ENCODE results near the gene GSTM4.

GSTM4 gene

GRCh38 chr1:109655615-109656519, at the start of gene GSTM4:
Gene GSTM4 (plus strand): TSS chr1:109656099. CDS start chr1:109656390, 291 bp downstream.
- DNase-seq (ENCODE audit: low read depth in 2 of 2) = peak in 1 of 2 donors; percentile 35

GRCh38 chr1:109609881-109610280, 46.0 kb upstream of the GSTM4 start:
- no peak for DNase-seq (ENCODE audit: low read depth in 2 of 2)

DNA sequence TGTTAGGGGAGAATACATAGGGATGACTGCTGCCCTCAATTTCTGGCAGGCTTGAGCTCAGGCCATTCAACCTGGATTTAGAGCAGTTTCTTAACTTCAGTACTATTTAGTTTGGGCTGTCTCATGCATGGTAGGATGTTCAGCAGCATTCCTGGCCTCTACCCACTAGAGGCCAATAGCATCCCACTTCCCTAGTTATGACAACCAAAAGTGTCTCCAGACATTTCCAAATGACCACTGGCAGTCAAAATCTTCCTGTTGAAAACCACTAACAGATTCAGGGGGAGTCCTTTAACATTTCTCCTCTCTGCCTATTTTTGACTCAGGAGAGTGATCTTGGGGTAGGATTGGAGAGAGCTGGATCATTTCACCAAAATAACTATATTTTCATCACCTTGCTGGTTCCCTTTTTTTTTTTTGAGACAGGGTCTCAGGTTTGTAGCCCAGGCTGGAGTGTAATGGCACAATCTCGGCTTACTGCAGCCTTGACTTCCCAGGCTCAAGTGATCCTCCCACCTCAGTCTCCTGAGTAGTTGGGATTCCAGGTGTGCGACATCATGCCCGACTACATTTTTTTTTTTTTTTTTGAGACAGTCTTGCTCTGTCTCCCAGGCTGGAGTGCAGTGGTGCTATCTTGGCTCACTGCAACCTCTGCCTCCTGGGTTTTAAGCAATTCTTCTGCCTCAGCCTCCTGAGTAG, 45.1 kb upstream of the GSTM4 start:
- DNase-seq (ENCODE audit: low read depth in 2 of 2) = no peak

GRCh38 chr1:109611308-109611990, 44.5 kb upstream of the GSTM4 start:
- DNase-seq (ENCODE audit: low read depth in 2 of 2) = no peak

- DNase-seq (ENCODE audit: low read depth in 2 of 2) = no peak
Measured at GRCh38 chr1:109613361-109614147, 42.3 kb upstream of the GSTM4 start.

DNA sequence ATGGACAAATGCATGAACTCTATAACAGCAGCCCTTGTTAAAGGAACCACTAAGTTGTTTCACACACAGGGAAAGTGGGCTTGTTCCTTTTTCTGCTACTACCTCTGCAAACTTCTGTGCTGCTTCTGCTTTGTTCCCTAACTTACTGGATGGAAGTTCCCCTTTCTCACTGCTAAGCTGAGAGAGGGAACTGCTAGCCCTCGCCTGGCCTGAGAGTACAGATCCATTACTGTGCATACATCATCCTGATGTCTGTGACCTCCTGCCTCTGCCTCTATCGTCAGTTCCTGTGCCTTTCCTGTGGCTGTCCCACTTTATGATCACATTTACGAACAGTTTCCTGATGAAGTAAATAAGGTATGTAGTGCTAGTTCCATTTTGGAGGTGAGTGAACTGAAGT, 40.0 kb upstream of the GSTM4 start:
- DNase-seq (ENCODE audit: low read depth in 2 of 2) = no peak

DNA sequence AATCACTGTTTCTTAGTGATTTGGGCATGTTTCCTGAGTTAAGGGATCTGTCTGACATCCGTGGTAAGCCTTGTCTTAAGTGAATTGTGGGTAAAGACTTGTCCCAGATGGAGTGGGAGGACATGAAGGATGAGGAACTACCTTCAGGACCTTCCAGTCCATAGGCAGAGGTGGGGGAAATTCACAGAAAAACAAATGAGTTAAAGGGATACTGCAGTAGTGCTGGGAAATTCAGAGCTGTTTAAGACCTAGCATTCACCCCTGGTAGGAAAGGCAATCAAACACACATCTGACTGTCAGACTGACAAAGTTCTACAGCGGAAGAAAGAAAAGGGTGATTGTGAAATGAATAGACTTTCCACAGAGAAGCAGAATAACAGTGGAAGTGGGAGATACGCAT, 39.5 kb upstream of the GSTM4 start:
- no peak for DNase-seq (ENCODE audit: low read depth in 2 of 2)

DNA sequence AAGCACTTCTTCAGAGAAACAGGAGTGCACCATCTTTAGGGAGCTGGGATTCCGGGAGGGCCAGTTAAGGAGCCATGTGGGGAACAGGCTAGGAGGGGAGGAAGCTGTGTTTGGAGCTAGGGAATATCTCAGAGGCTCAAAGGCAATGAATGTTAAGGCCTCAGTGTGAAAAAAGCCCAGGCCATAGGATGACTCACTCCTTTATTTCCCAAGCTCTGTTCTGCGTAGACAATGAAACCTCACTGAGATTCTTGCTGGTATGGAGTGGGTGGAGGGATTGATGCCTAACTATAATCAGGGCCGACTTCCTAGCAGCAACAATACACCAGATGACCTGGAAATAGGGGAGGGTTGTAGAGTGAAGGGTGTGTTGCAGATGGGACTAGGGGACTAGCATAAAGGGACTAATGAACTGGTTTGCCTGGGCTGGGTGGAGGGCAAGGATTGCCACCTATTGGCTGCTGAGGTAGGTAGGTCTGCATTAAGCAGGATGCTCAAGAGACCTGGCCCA, 38.6 kb upstream of the GSTM4 start:
- DNase-seq (ENCODE audit: low read depth in 2 of 2) = no peak

- no peak for DNase-seq (ENCODE audit: low read depth in 2 of 2)
Measured at GRCh38 chr1:109618661-109619575, 37.0 kb upstream of the GSTM4 start.

DNA sequence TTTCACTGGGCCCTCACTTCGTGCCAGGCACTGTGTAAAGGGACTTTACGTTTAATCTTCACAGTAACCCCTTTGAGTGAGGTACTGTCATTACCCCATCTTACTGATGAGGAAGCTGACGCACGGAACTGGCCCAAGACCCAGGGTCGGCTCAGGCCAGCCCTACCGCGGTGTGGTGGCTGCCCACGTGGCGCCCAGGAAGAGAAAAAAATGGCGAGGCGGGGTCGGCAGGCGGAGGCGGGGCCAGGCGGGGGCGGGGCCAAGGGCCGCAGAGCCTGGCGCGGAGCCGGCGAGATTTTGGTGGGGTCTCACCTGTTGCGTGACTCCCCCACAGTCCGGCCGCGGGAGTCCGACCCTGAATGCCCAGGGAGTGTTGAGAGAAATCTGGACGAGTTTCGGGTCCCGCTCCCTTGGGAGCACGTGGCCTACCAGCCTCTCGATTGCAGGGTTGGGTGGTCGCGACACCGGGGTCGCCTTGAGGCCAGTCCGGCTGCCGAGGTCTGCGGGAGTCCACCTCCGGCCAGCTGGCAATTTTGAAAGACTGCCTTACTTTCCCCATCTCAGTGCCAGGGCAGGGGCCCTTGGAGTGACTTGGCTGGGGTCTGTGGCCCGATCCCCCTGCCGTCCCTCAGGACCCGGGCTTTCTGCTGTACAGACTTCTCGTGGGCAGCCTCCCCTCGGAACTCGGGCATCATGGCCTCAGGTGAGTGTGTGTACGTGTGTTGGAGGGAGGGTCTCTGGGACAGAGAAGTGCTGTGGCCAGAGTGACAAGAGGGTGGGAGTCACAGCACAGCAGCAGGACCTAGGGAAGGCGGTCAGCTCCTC, 36.1 kb upstream of the GSTM4 start, which contains the start of the genes AMPD2 and GNAT2:
TSS of gene AMPD2 (plus strand) at position 262 of the 825 bp plus-strand sequence. CDS start 1,339 bp downstream, outside the sequence.
TSS of gene GNAT2 (minus strand) at position 41 of the 825 bp plus-strand sequence. CDS start 6,746 bp downstream, outside the sequence.
- peak; percentile 20 to 53 for DNase-seq (ENCODE audit: low read depth in 2 of 2)

DNA sequence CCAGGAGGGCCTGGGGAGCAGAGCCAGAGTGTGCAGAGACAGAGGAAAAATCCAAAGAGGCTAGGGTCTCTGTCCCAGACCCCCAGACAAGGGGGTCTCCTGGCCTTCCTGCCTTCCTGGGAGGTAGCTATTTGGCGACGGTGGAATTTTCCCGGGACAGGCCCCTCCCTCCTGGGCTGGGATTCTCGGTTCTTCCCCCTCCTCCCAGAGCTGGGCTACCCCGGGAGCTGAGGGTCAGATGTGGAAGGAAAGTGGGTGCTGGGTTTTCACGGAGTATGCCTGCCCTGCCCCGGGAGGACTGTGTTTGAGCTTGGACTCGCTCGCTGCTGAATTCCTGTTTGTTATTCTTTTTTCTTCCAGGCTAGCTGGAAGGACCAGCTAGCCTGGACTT, 35.5 kb upstream of the GSTM4 start:
- no peak for DNase-seq (ENCODE audit: low read depth in 2 of 2)

- peak; percentile 83 to 95 for DNase-seq (ENCODE audit: low read depth in 2 of 2)
Measured at GRCh38 chr1:109620841-109621286, 35.0 kb upstream of the GSTM4 start.

GRCh38 chr1:109621379-109622136, 34.3 kb upstream of the GSTM4 start:
- no peak for DNase-seq (ENCODE audit: low read depth in 2 of 2)

DNA sequence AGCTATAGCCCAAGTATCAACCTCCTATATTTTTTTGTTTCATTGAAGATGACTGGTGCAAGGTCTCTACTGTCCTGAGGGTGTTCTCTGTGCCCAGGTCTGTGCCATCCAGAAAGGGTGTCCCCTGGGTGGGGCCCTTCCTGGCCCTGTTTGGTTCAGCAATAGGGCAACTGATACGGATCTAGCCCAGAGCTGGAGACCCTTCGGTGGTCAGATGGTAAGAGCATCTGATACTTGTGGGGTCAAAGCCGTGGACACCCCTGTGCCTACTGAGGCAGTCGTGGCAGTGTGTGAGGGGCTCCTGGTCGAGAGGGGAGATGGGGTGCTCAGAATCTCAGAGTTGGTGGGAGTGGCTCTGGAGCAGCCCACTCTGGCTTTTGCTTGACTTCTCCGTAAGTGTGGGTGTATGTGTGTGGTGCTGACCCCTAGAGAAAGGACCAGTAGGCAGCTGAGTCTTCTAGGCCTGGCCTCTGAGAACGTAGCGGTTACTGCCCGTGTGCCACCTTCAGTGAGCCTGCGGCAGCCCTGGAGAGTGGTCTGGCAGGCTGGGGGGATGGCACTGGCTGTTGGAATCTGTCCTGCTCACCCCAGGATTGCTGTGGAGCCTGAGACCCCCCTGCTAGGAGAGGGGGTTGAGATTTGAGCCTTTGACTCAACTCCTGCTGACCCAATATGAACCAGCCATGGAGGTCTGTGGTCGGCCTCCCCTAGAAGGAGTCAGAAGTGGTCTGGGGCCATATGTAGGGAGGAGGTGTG, 33.6 kb upstream of the GSTM4 start:
- DNase-seq (ENCODE audit: low read depth in 2 of 2) = no peak

- no peak for DNase-seq (ENCODE audit: low read depth in 2 of 2)
Measured at GRCh38 chr1:109622895-109623294, 33.0 kb upstream of the GSTM4 start.

- DNase-seq (ENCODE audit: low read depth in 2 of 2) = no peak
Measured at GRCh38 chr1:109623601-109624161, 32.2 kb upstream of the GSTM4 start.

All from stimulated activated CD4-positive, alpha-beta T cell treated with anti-CD3 and anti-CD28 coated beads, Interleukin-1b, Interleukin-23, amount 100 ng/mL, for 1 hour (primary cell).